HepG2 (cell line): ENCODE measurements around the gene SLC38A1.

ENCODE experiments used
- ARNTL ChIP-seq: sonication (generic); formaldehyde crosslinking; IDR thresholded peaks from 2 replicates; pipeline ENCODE4 v1.4.0; 2020; ENCODE audit warnings: mild to moderate bottlenecking, missing genetic modification reagents
- TAF1 ChIP-seq: sonication (generic); formaldehyde crosslinking; IDR thresholded peaks from 2 replicates; pipeline ENCODE4 v1.4.0; 2020; ENCODE audit warnings: missing genetic modification reagents

GRCh38 chr12:46148327-46149078 is 120.3 kb downstream of the SLC38A1 start:
- no peak for TF ChIP-seq TAF1 (CRISPR knock-in tag)
- no peak for TF ChIP-seq ARNTL (CRISPR knock-in tag)
